OCI-LY1 (cell line): Measurements from ENCODE around the gene SLN.

Experiments used
- CTCF ChIP-seq: fragments of 200-600 bp; sonication (generic), shearing (Covaris generic); IDR thresholded peaks from 2 replicates; pipeline ENCODE4 v1.5.1; 2017; ENCODE audit warnings: mild to moderate bottlenecking, antibody characterized with exemption, low read length, moderate library complexity, mixed read lengths
- EZH2 ChIP-seq: fragments of 200-600 bp; sonication (generic), shearing (Covaris generic); IDR thresholded peaks from 2 replicates; pipeline ENCODE4 v1.8.0; 2017; ENCODE audit warnings: borderline replicate concordance, mixed run types, mild to moderate bottlenecking, antibody characterized with exemption, low read length, moderate library complexity, mixed read lengths

GRCh38 chr11:107750313-107750712 lies 38.5 kb upstream of the SLN start:
- TF ChIP-seq CTCF (no peak), EZH2 (no peak)
